Uterus (tissue), 4 donors: ENCODE results near the gene ASB13. TPM values are rescaled to one million over a fixed set of nuclear protein-coding genes. Genes with fewer than 3 reads are reported as not detected.

Source experiments
- DNase-seq, 2 donors: peaks; one replicate each; pipeline ENCODE4 v3.0.0-alpha.2; 2019 to 2020
- H3K27ac ChIP-seq, 2 donors: fragments of 200-600 bp; sonication (generic); 1 replicate in 1 of 2; 2 replicates in 1 of 2; pipeline ENCODE4 v1.5.1; 2016 to 2018
- H3K27me3 ChIP-seq, 2 donors: fragments of 200-600 bp; sonication (generic); one replicate each; pipeline ENCODE4 v1.5.1; 2018 to 2019; ENCODE audit warnings: control low read depth in 1 of 2
- H3K36me3 ChIP-seq, 2 donors: fragments of 200-600 bp; sonication (generic); one replicate each; pipeline ENCODE4 v1.5.1; 2019; ENCODE audit warnings: control low read depth in 1 of 2
- H3K4me1 ChIP-seq, 2 donors: fragments of 200-600 bp; sonication (generic); one replicate each; pipeline ENCODE4 v1.5.1; 2018 to 2019; ENCODE audit warnings: control low read depth in 1 of 2
- H3K4me3 ChIP-seq, 2 donors: fragments of 200-600 bp; sonication (generic); 1 replicate in 1 of 2; 2 replicates in 1 of 2; pipeline ENCODE4 v1.5.1; 2018 to 2019; ENCODE audit warnings: mild to moderate bottlenecking in 1 of 2
- H3K9me3 ChIP-seq, 2 donors: fragments of 200-600 bp; sonication (generic); one replicate each; pipeline ENCODE4 v1.5.1; 2019; ENCODE audit warnings: control low read depth in 1 of 2
- CTCF ChIP-seq, 4 experiments: fragments of 200-600 bp in 2 of 4; fragments of 450-650 bp in 2 of 4; sonication (generic) in 2 of 4; IDR thresholded peaks; one replicate each; pipeline ENCODE4 v1.5.1; 2016 to 2019; ENCODE audit warnings: antibody characterized with exemption in 4 of 4, mild to moderate bottlenecking in 2 of 4, moderate library complexity in 1 of 4
- POLR2A ChIP-seq, 2 donors: fragments of 450-650 bp; IDR thresholded peaks; one replicate each; pipeline ENCODE4 v1.6.1; 2016; ENCODE audit warnings: antibody characterized with exemption in 2 of 2, mild to moderate bottlenecking in 1 of 2, moderate library complexity in 1 of 2
- intact Hi-C: fragments of 100-400 bp; cut with DNase I; formaldehyde crosslinking; loops from one replicate; pipeline ENCODE4 v1.15.1; 2023; ENCODE audit warnings: low total_unique reads
- total RNA-seq, 4 donors: library from RNA; depleted of rRNA in 3 of 4; stranded (reverse); fragments of >200 nt in 3 of 4; gene quantifications; one replicate each; pipeline versions ENCODE4 v1.1.0 to v1.2.4, GENCODE V29; 2014 to 2023
- donor health status: DM: yes; HTN: yes; CAD: no.

ASB13 gene
- total RNA-seq, 4 donors from 2014 or later: 8.7 to 25.7 (median 17.9) TPM

GRCh38 chr10:5651388-5651764 is 15.0 kb downstream of the ASB13 start:
- Histone ChIP-seq H3K27me3 (no peaks in the 10 kb centered on the region), H3K9me3 (no peaks in the 10 kb centered on the region), H3K27ac (no peak overlapping the region), H3K4me1 (no peaks in the 10 kb centered on the region), H3K36me3 (no peaks in the 10 kb centered on the region), H3K4me3 (no peak overlapping the region)
- DNase-seq: no peak
- intact Hi-C loops: no loop called here
- TF ChIP-seq POLR2A (IDR thresholded peaks at IDR 0.05) (no peak), CTCF (IDR thresholded peaks at IDR 0.05) (no peak)

- Histone ChIP-seq H3K4me1 (no peaks in the 10 kb centered on the region), H3K4me3 (no peak overlapping the region), H3K36me3 (no peaks in the 10 kb centered on the region), H3K9me3 (no peaks in the 10 kb centered on the region), H3K27me3 (no peaks in the 10 kb centered on the region), H3K27ac (no peak overlapping the region)
- intact Hi-C loops: no loop called here
- no peak for DNase-seq
- no peak for TF ChIP-seq POLR2A (IDR thresholded peaks at IDR 0.05)
- TF ChIP-seq CTCF (IDR thresholded peaks at IDR 0.05): no peak
Measured at GRCh38 chr10:5650664-5651387, 15.6 kb downstream of the ASB13 start.

GRCh38 chr10:5649746-5650145 is 16.6 kb downstream of the ASB13 start:
- Histone ChIP-seq H3K4me1 (no peaks in the 10 kb centered on the region), H3K27ac (no peak overlapping the region), H3K36me3 (no peaks in the 10 kb centered on the region), H3K9me3 (no peaks in the 10 kb centered on the region), H3K4me3 (no peak overlapping the region), H3K27me3 (no peaks in the 10 kb centered on the region)
- intact Hi-C loops: no loop called here
- DNase-seq: no peak
- TF ChIP-seq CTCF (IDR thresholded peaks at IDR 0.05): no peak
- no peak for TF ChIP-seq POLR2A (IDR thresholded peaks at IDR 0.05)

GRCh38 chr10:5648494-5649457 is 17.6 kb downstream of the ASB13 start:
- intact Hi-C loops: no loop called here
- Histone ChIP-seq H3K4me3 (no peak overlapping the region), H3K27me3 (no peaks in the 10 kb centered on the region), H3K27ac (no peak overlapping the region), H3K36me3 (no peaks in the 10 kb centered on the region), H3K4me1 (no peaks in the 10 kb centered on the region), H3K9me3 (no peaks in the 10 kb centered on the region)
- DNase-seq: no peak
- TF ChIP-seq CTCF (IDR thresholded peaks at IDR 0.05): no peak
- no peak for TF ChIP-seq POLR2A (IDR thresholded peaks at IDR 0.05)
